Activated T-helper 17 cell treated with anti-CD3 and anti-CD28 coated beads, Interleukin-2, amount 50 U/mL, for 72 hours (primary cell): ENCODE results near the gene MBOAT7. TPM values are rescaled to one million over a fixed set of nuclear protein-coding genes. Genes with fewer than 3 reads are reported as not detected.
"Not testable (repeated sequence)": the region's sequence is repeated elsewhere in the genome, so short reads cannot be mapped to it uniquely, and the experiment has no call there.

Source experiments
- ATAC-seq: fragments of 150-1000 bp; cut with Tn5 transposase; replicated peaks from 2 replicates; pipeline ENCODE4 v1.10.0; 2021; ENCODE audit warnings: mild to moderate bottlenecking, moderate library complexity
- H3K27ac Mint-ChIP-seq: one replicate; pipeline ENCODE4 v1.8.0; 2022; ENCODE audit warnings: mixed read lengths
- H3K27me3 Mint-ChIP-seq: one replicate; pipeline ENCODE4 v1.8.0; 2022; ENCODE audit warnings: mixed read lengths
- H3K36me3 Mint-ChIP-seq: one replicate; pipeline ENCODE4 v1.8.0; 2022; ENCODE audit warnings: low read depth, mild to moderate bottlenecking, mixed read lengths
- H3K4me1 Mint-ChIP-seq: one replicate; pipeline ENCODE4 v1.8.0; 2022; ENCODE audit warnings: mixed read lengths
- H3K4me3 Mint-ChIP-seq: one replicate; pipeline ENCODE4 v1.8.0; 2022; ENCODE audit warnings: mild to moderate bottlenecking, mixed read lengths
- H3K9me3 Mint-ChIP-seq: one replicate; pipeline ENCODE4 v1.8.0; 2022; ENCODE audit warnings: mixed read lengths
- total RNA-seq, 2 donors: library from RNA; stranded (reverse); gene quantifications; one replicate each; pipeline ENCODE4 v1.2.3, GENCODE V29; 2022

MBOAT7 gene
- total RNA-seq, 2 donors from 2014 or later, result 58.6 to 65.9 TPM

- H3K27me3 Mint-ChIP-seq, H3K4me1 Mint-ChIP-seq, H3K27ac Mint-ChIP-seq: not testable (repeated sequence)
Measured at GRCh38 chr19:54217517-54218247, 28.3 kb upstream of the MBOAT7 start.

GRCh38 chr19:54216869-54217268 is 27.5 kb upstream of the MBOAT7 start:
- no peak overlapping the region for H3K27ac Mint-ChIP-seq
- no peaks in the 10 kb centered on the region for H3K4me1 Mint-ChIP-seq
- ATAC-seq, result no peak
- H3K4me3 Mint-ChIP-seq, result no peak overlapping the region
- no peaks in the 10 kb centered on the region for H3K9me3 Mint-ChIP-seq
- H3K27me3 Mint-ChIP-seq, result no peaks in the 10 kb centered on the region
- H3K36me3 Mint-ChIP-seq, result peaks cover 32% of the 10 kb centered on the region

More at GRCh38 chr19:54217517-54218247, 28.3 kb upstream of the MBOAT7 start:
- H3K4me3 Mint-ChIP-seq, ATAC-seq, H3K9me3 Mint-ChIP-seq: not testable (repeated sequence)
- H3K36me3 Mint-ChIP-seq, result peaks cover 24% of the 10 kb centered on the region

- not testable (repeated sequence) for H3K4me3 Mint-ChIP-seq, ATAC-seq, H3K27me3 Mint-ChIP-seq, H3K9me3 Mint-ChIP-seq, H3K27ac Mint-ChIP-seq
- Mint-ChIP-seq H3K36me3 (peaks cover 50% of the 10 kb centered on the region), H3K4me1 (peaks cover 13% of the 10 kb centered on the region)
Measured at GRCh38 chr19:54214734-54215133, 25.4 kb upstream of the MBOAT7 start.

GRCh38 chr19:54214217-54214616 is 24.8 kb upstream of the MBOAT7 start:
- not testable (repeated sequence) for ATAC-seq, H3K9me3 Mint-ChIP-seq

GRCh38 chr19:54211235-54211634 is 21.9 kb upstream of the MBOAT7 start:
- Mint-ChIP-seq H3K27me3 (no peaks in the 10 kb centered on the region), H3K4me3 (peak overlapping the region; percentile 91)

More at GRCh38 chr19:54214217-54214616, 24.8 kb upstream of the MBOAT7 start:
- H3K27me3 Mint-ChIP-seq, H3K4me3 Mint-ChIP-seq, H3K27ac Mint-ChIP-seq: not testable (repeated sequence)
- Mint-ChIP-seq H3K4me1 (peaks cover 15% of the 10 kb centered on the region), H3K36me3 (peaks cover 51% of the 10 kb centered on the region)

GRCh38 chr19:54209811-54210494 is 20.6 kb upstream of the MBOAT7 start:
- no peaks in the 10 kb centered on the region for H3K9me3 Mint-ChIP-seq
- H3K27ac Mint-ChIP-seq, result peak overlapping the region; percentile 83
- no peaks in the 10 kb centered on the region for H3K27me3 Mint-ChIP-seq
- peaks cover 38% of the 10 kb centered on the region for H3K4me1 Mint-ChIP-seq
- H3K36me3 Mint-ChIP-seq, result peaks cover 76% of the 10 kb centered on the region
- H3K4me3 Mint-ChIP-seq, result peak overlapping the region; percentile 91
- ATAC-seq, result no peak

More at GRCh38 chr19:54211235-54211634, 21.9 kb upstream of the MBOAT7 start:
- peaks cover 63% of the 10 kb centered on the region for H3K36me3 Mint-ChIP-seq
- H3K27ac Mint-ChIP-seq, result peak overlapping the region; percentile 83
- H3K9me3 Mint-ChIP-seq, result no peaks in the 10 kb centered on the region
- no peak for ATAC-seq
- peaks cover 31% of the 10 kb centered on the region for H3K4me1 Mint-ChIP-seq

- ATAC-seq, result no peak
- H3K4me1 Mint-ChIP-seq, result peaks cover 41% of the 10 kb centered on the region
- no peaks in the 10 kb centered on the region for H3K27me3 Mint-ChIP-seq
- H3K9me3 Mint-ChIP-seq, result no peaks in the 10 kb centered on the region
- H3K36me3 Mint-ChIP-seq, result peaks cover 83% of the 10 kb centered on the region
- peak overlapping the region; percentile 91 for H3K4me3 Mint-ChIP-seq
- peak overlapping the region; percentile 83 for H3K27ac Mint-ChIP-seq
Measured at GRCh38 chr19:54209058-54209810, 19.9 kb upstream of the MBOAT7 start.

- peak overlapping the region; percentile 73 for H3K27ac Mint-ChIP-seq
- H3K27me3 Mint-ChIP-seq, result no peaks in the 10 kb centered on the region
- H3K4me1 Mint-ChIP-seq, result peaks cover 41% of the 10 kb centered on the region
- peak overlapping the region; percentile 91 for H3K4me3 Mint-ChIP-seq
- no peaks in the 10 kb centered on the region for H3K9me3 Mint-ChIP-seq
- peaks cover 88% of the 10 kb centered on the region for H3K36me3 Mint-ChIP-seq
- no peak for ATAC-seq
Measured at GRCh38 chr19:54208784-54209057, 19.3 kb upstream of the MBOAT7 start.

GRCh38 chr19:54207983-54208783 is 18.8 kb upstream of the MBOAT7 start:
- Mint-ChIP-seq H3K4me3 (peak overlapping the region; percentile 91), H3K9me3 (no peaks in the 10 kb centered on the region), H3K4me1 (peaks cover 45% of the 10 kb centered on the region), H3K27me3 (no peaks in the 10 kb centered on the region), H3K27ac (peak overlapping the region; percentile 73), H3K36me3 (peaks cover 91% of the 10 kb centered on the region)
- ATAC-seq, result peak; percentile 5

GRCh38 chr19:54207676-54207982 is 18.2 kb upstream of the MBOAT7 start:
- peak; percentile 23 for ATAC-seq
- Mint-ChIP-seq H3K27me3 (no peaks in the 10 kb centered on the region), H3K36me3 (peaks cover 91% of the 10 kb centered on the region), H3K4me1 (peaks cover 50% of the 10 kb centered on the region), H3K9me3 (no peaks in the 10 kb centered on the region), H3K4me3 (peak overlapping the region; percentile 91), H3K27ac (peak overlapping the region; percentile 73)

GRCh38 chr19:54207193-54207592 is 17.8 kb upstream of the MBOAT7 start:
- Mint-ChIP-seq H3K4me1 (peaks cover 53% of the 10 kb centered on the region), H3K4me3 (peak overlapping the region; percentile 91), H3K36me3 (peaks cover 91% of the 10 kb centered on the region), H3K27ac (peak overlapping the region; percentile 73)
- H3K27me3 Mint-ChIP-seq, ATAC-seq, H3K9me3 Mint-ChIP-seq: not testable (repeated sequence)

- peak overlapping the region; percentile 73 for H3K27ac Mint-ChIP-seq
- H3K4me3 Mint-ChIP-seq, result peak overlapping the region; percentile 91
- H3K9me3 Mint-ChIP-seq, result no peaks in the 10 kb centered on the region
- peaks cover 92% of the 10 kb centered on the region for H3K36me3 Mint-ChIP-seq
- H3K27me3 Mint-ChIP-seq, result no peaks in the 10 kb centered on the region
- ATAC-seq, result no peak
- peaks cover 53% of the 10 kb centered on the region for H3K4me1 Mint-ChIP-seq
Measured at GRCh38 chr19:54206831-54207177, 17.4 kb upstream of the MBOAT7 start.

GRCh38 chr19:54206030-54206830 is 16.9 kb upstream of the MBOAT7 start:
- H3K9me3 Mint-ChIP-seq, result no peaks in the 10 kb centered on the region
- H3K4me1 Mint-ChIP-seq, result peaks cover 51% of the 10 kb centered on the region
- H3K27ac Mint-ChIP-seq, result no peak overlapping the region
- no peak for ATAC-seq
- peak overlapping the region; percentile 91 for H3K4me3 Mint-ChIP-seq
- H3K36me3 Mint-ChIP-seq, result peaks cover 94% of the 10 kb centered on the region
- H3K27me3 Mint-ChIP-seq, result no peaks in the 10 kb centered on the region
